SU-DHL-6 (cell line): ENCODE measurements around the gene SLC25A26.

Source experiments
- H2AFZ ChIP-seq: fragments of 200-600 bp; sonication (generic); 2 replicates; pipeline ENCODE4 v1.6.1; 2014; ENCODE audit warnings: low read depth, mild to moderate bottlenecking, moderate library complexity, mixed read lengths, antibody characterized with exemption, low read length; ENCODE audit not compliant: severe bottlenecking
- H3F3A ChIP-seq: fragments of 200-600 bp; shearing (Covaris generic); 2 replicates; pipeline ENCODE4 v1.6.0; 2016; ENCODE audit warnings: antibody characterized with exemption, mild to moderate bottlenecking; ENCODE audit not compliant: insufficient read depth
- H3K27ac ChIP-seq: fragments of 200-600 bp; sonication (generic); 2 replicates; pipeline ENCODE4 v1.5.1; 2016; ENCODE audit warnings: low read depth, mild to moderate bottlenecking, low read length, moderate library complexity, mixed read lengths
- H3K27me3 ChIP-seq: fragments of 200-600 bp; sonication (generic), shearing (Covaris generic); 2 replicates; pipeline ENCODE4 v1.6.0; 2014; ENCODE audit warnings: mild to moderate bottlenecking, low read length
- H3K36me3 ChIP-seq: fragments of 200-600 bp; sonication (generic); 2 replicates; pipeline ENCODE4 v1.6.1; 2014; ENCODE audit warnings: mild to moderate bottlenecking, low read length, mixed read lengths
- H3K4me2 ChIP-seq: fragments of 300-600, 200-600 bp; shearing (Covaris generic), sonication (generic); 2 replicates; pipeline ENCODE4 v1.6.0; 2014; ENCODE audit warnings: low read length, low read depth, mild to moderate bottlenecking; ENCODE audit not compliant: poor library complexity, severe bottlenecking
- H3K4me3 ChIP-seq: fragments of 200-600 bp; sonication (generic); 2 replicates; pipeline ENCODE4 v1.5.1; 2014; ENCODE audit warnings: antibody characterized with exemption, low read length, mild to moderate bottlenecking, mixed read lengths; ENCODE audit not compliant: insufficient read depth, poor library complexity, severe bottlenecking
- H3K79me2 ChIP-seq: fragments of 200-600 bp; sonication (generic); 2 replicates; pipeline ENCODE4 v1.6.1; 2014; ENCODE audit warnings: mild to moderate bottlenecking, low read length, moderate library complexity; ENCODE audit not compliant: insufficient read depth
- H3K9ac ChIP-seq: fragments of 200-600 bp; sonication (generic); 2 replicates; pipeline ENCODE4 v1.7.0; 2014; ENCODE audit warnings: mild to moderate bottlenecking, low read length
- H3K9me2 ChIP-seq: fragments of 200-600 bp; sonication (generic); replicated peaks from 2 replicates; pipeline ENCODE4 v1.6.1; 2014; ENCODE audit warnings: low read length; ENCODE audit not compliant: insufficient read depth
- H3K9me3 ChIP-seq: fragments of 200-600 bp; sonication (generic); 2 replicates; pipeline ENCODE4 v1.6.1; 2014; ENCODE audit warnings: low read length, mixed read lengths; ENCODE audit not compliant: insufficient read depth
- H4K20me1 ChIP-seq: fragments of 200-600 bp; sonication (generic); 2 replicates; pipeline ENCODE4 v1.6.1; 2014; ENCODE audit warnings: low read depth, mild to moderate bottlenecking, antibody characterized with exemption, low read length, moderate library complexity, mixed read lengths
- EZH2phosphoT487 ChIP-seq: fragments of 200-600 bp; sonication (generic), shearing (Covaris generic); conservative IDR thresholded peaks from 2 replicates; pipeline ENCODE4 v1.6.1; 2018; ENCODE audit warnings: mild to moderate bottlenecking, antibody characterized with exemption, low read length, moderate library complexity, mixed read lengths
- TF ChIP-seq, protein P1 (sequence below): fragments of 200-600 bp; sonication (generic); IDR thresholded peaks from one replicate; pipeline ENCODE4 v1.5.1; 2017; ENCODE audit warnings: antibody characterized with exemption, mild to moderate bottlenecking, low read length, moderate library complexity; ENCODE audit not compliant: insufficient read depth, poor library complexity, severe bottlenecking

The SLC25A26 gene

DNA sequence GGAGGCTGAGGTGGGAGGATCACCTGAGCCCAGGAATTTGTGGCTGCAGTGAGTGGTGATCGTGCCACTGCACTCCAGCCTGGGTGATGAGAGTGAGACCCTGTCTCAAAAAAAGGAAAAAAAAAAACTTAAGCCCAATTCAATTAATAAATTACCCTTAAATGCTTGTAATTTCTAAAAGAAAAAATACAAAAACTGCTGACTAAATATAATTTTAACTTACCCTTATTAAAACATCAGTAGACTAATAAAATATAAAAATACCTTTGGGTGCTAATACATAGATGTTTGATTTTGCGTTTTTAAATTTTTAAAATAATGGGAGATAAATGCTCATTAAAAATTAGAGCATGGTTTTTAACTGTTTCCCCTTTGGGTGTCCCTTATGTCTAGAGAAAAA, 17.5 kb upstream of the SLC25A26 start:
- Histone ChIP-seq H2AFZ (no peak overlapping the region), H3K27me3 (no peaks in the 10 kb centered on the region), H3K9me2 (no peaks in the 10 kb centered on the region), H3K9ac (no peak overlapping the region), H4K20me1 (no peaks in the 10 kb centered on the region), H3K9me3 (no peaks in the 10 kb centered on the region), H3K36me3 (no peaks in the 10 kb centered on the region), H3K27ac (no peak overlapping the region), H3K4me2 (no peak overlapping the region), H3K4me3 (no peak overlapping the region), H3K79me2 (no peaks in the 10 kb centered on the region), H3F3A (no peaks in the 10 kb centered on the region)
- TF ChIP-seq EZH2phosphoT487 = no peak
- TF ChIP-seq, protein P1, sequence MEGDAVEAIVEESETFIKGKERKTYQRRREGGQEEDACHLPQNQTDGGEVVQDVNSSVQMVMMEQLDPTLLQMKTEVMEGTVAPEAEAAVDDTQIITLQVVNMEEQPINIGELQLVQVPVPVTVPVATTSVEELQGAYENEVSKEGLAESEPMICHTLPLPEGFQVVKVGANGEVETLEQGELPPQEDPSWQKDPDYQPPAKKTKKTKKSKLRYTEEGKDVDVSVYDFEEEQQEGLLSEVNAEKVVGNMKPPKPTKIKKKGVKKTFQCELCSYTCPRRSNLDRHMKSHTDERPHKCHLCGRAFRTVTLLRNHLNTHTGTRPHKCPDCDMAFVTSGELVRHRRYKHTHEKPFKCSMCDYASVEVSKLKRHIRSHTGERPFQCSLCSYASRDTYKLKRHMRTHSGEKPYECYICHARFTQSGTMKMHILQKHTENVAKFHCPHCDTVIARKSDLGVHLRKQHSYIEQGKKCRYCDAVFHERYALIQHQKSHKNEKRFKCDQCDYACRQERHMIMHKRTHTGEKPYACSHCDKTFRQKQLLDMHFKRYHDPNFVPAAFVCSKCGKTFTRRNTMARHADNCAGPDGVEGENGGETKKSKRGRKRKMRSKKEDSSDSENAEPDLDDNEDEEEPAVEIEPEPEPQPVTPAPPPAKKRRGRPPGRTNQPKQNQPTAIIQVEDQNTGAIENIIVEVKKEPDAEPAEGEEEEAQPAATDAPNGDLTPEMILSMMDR = no peak

GRCh38 chr3:66206806-66207205, 14.0 kb upstream of the SLC25A26 start:
- no peaks in the 10 kb centered on the region for H3K9me3 ChIP-seq
- no peaks in the 10 kb centered on the region for H3F3A ChIP-seq
- H4K20me1 ChIP-seq = no peaks in the 10 kb centered on the region
- H2AFZ ChIP-seq = no peak overlapping the region
- no peak overlapping the region for H3K4me2 ChIP-seq
- H3K79me2 ChIP-seq = no peaks in the 10 kb centered on the region
- no peaks in the 10 kb centered on the region for H3K36me3 ChIP-seq
- no peak overlapping the region for H3K4me3 ChIP-seq
- H3K27me3 ChIP-seq = no peaks in the 10 kb centered on the region
- H3K9me2 ChIP-seq = no peaks in the 10 kb centered on the region
- no peak overlapping the region for H3K9ac ChIP-seq
- TF ChIP-seq EZH2phosphoT487 = no peak
- TF ChIP-seq, protein P1 = no peak
- H3K27ac ChIP-seq = no peak overlapping the region

DNA sequence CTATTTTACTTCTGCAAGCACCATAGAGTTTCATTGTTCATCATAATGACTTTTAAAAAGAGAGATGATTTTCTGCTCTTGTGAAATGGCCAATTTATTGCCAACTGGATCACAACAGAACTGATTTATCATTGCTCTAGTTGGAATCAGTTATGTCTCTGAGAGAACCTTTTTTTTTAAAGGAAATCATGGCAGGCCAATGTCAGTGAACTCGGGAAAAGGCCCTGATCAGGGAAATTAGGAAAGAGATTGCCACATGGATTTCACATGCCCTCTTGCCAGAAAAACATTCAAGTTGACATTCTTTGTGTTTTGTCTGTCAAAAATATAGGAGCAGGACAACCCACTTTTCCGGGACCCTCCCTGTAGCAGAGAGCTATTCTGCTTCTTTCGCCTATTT, 12.6 kb upstream of the SLC25A26 start:
- no peaks in the 10 kb centered on the region for H3K9me3 ChIP-seq
- H3K36me3 ChIP-seq = no peaks in the 10 kb centered on the region
- TF ChIP-seq, protein P1 = no peak
- no peak for TF ChIP-seq EZH2phosphoT487
- H3K27ac ChIP-seq = no peak overlapping the region
- H4K20me1 ChIP-seq = no peaks in the 10 kb centered on the region
- H3K9ac ChIP-seq = no peak overlapping the region
- no peaks in the 10 kb centered on the region for H3K9me2 ChIP-seq
- no peak overlapping the region for H3K4me3 ChIP-seq
- no peaks in the 10 kb centered on the region for H3K79me2 ChIP-seq
- H3K4me2 ChIP-seq = no peak overlapping the region
- no peaks in the 10 kb centered on the region for H3K27me3 ChIP-seq
- H2AFZ ChIP-seq = no peak overlapping the region
- no peaks in the 10 kb centered on the region for H3F3A ChIP-seq
